Peyer's patch (tissue), 4 donors: ENCODE measurements around the gene PLCH1.

Experiments
- POLR2A ChIP-seq, 2 donors: fragments of 450-650 bp; IDR thresholded peaks; one replicate each; pipeline ENCODE4 v1.5.1; 2017; ENCODE audit warnings: antibody characterized with exemption in 2 of 2, mild to moderate bottlenecking in 2 of 2, moderate library complexity in 2 of 2
- TF ChIP-seq, protein P1 (sequence below), 6 experiments: fragments of 450-650 bp in 4 of 6; fragments of 200-600 bp in 2 of 6; sonication (generic) in 1 of 6; IDR thresholded peaks; one replicate each; pipeline ENCODE4 v1.5.1; 2017 to 2019; ENCODE audit warnings: antibody characterized with exemption in 6 of 6, mild to moderate bottlenecking in 3 of 6, moderate library complexity in 1 of 6

- no peak for TF ChIP-seq POLR2A (IDR thresholded peaks at IDR 0.05)
- TF ChIP-seq, protein P1, sequence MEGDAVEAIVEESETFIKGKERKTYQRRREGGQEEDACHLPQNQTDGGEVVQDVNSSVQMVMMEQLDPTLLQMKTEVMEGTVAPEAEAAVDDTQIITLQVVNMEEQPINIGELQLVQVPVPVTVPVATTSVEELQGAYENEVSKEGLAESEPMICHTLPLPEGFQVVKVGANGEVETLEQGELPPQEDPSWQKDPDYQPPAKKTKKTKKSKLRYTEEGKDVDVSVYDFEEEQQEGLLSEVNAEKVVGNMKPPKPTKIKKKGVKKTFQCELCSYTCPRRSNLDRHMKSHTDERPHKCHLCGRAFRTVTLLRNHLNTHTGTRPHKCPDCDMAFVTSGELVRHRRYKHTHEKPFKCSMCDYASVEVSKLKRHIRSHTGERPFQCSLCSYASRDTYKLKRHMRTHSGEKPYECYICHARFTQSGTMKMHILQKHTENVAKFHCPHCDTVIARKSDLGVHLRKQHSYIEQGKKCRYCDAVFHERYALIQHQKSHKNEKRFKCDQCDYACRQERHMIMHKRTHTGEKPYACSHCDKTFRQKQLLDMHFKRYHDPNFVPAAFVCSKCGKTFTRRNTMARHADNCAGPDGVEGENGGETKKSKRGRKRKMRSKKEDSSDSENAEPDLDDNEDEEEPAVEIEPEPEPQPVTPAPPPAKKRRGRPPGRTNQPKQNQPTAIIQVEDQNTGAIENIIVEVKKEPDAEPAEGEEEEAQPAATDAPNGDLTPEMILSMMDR (IDR thresholded peaks at IDR 0.05) = no peak
Measured at GRCh38 chr3:155485897-155486296, 259.0 kb downstream of the PLCH1 start.
